ENCODE data around the gene FUNDC2.

- TF ChIP-seq CTCF (IDR thresholded peaks at IDR 0.05; ENCODE audit: low read depth, low read length) = no peak
- no peak for TF ChIP-seq EZH2phosphoT487 (IDR thresholded peaks at IDR 0.05; ENCODE audit: low read depth)
Observed at GRCh38 chrX:155052738-155053498, 26.3 kb downstream of the FUNDC2 start.

Data from OCI-LY3 (cell line).